Left renal cortex interstitium (tissue), 4 donors: ENCODE results near the gene TMEM140. TPM values are rescaled to one million over a fixed set of nuclear protein-coding genes. Genes with fewer than 3 reads are reported as not detected.
"Not testable (repeated sequence)": the region's sequence is repeated elsewhere in the genome, so short reads cannot be mapped to it uniquely, and the experiment has no call there.

ENCODE experiments used
- DNase-seq, 4 donors: peaks; one replicate each; pipeline ENCODE4 v3.0.0-alpha.2; 2013; ENCODE audit warnings: low read depth in 4 of 4, low spot score in 2 of 4, missing footprints in 1 of 4
- polyA plus RNA-seq, 4 donors: library from polyadenylated mRNA; unstranded; fragments of 120-200 nt; gene quantifications; one replicate each; pipeline ENCODE4 v1.2.1, GENCODE V29; 2013; ENCODE audit not compliant: insufficient read length in 4 of 4

TMEM140 gene
- polyA plus RNA-seq, 4 donors = 22.6 to 31.2 (median 26.0) TPM

- DNase-seq = peak in 1 of 4 donors; percentile 24
Observed at GRCh38 chr7:135171581-135172291, 23.9 kb downstream of the TMEM140 start.

GRCh38 chr7:135173916-135174315 is 26.0 kb downstream of the TMEM140 start:
- not testable (repeated sequence) for DNase-seq

- no peak for DNase-seq
Observed at GRCh38 chr7:135174941-135175340, 27.1 kb downstream of the TMEM140 start.

- DNase-seq = no peak
Observed at GRCh38 chr7:135175931-135176330, 28.1 kb downstream of the TMEM140 start.

GRCh38 chr7:135177028-135177696 is 29.3 kb downstream of the TMEM140 start:
- no peak for DNase-seq

- DNase-seq = no peak
Observed at GRCh38 chr7:135178364-135178763, 30.5 kb downstream of the TMEM140 start.

- DNase-seq = no peak
Observed at GRCh38 chr7:135179321-135179925, 31.6 kb downstream of the TMEM140 start.

- no peak for DNase-seq
Observed at GRCh38 chr7:135180122-135180521, 32.2 kb downstream of the TMEM140 start.

GRCh38 chr7:135181261-135181928 is 33.5 kb downstream of the TMEM140 start:
- DNase-seq = no peak

- DNase-seq = no peak
Observed at GRCh38 chr7:135181929-135182678, 34.2 kb downstream of the TMEM140 start.

- no peak for DNase-seq
Observed at GRCh38 chr7:135183478-135183877, 35.6 kb downstream of the TMEM140 start.

- DNase-seq = no peak
Observed at GRCh38 chr7:135184254-135184841, 36.5 kb downstream of the TMEM140 start.

GRCh38 chr7:135185471-135186260 is 37.8 kb downstream of the TMEM140 start:
- no peak for DNase-seq

GRCh38 chr7:135186261-135186540 is 38.3 kb downstream of the TMEM140 start:
- DNase-seq = no peak

GRCh38 chr7:135186841-135187253 is 39.0 kb downstream of the TMEM140 start:
- DNase-seq = no peak

- no peak for DNase-seq
Observed at GRCh38 chr7:135188298-135188984, 40.6 kb downstream of the TMEM140 start.

GRCh38 chr7:135189221-135189662 is 41.4 kb downstream of the TMEM140 start:
- no peak for DNase-seq

- DNase-seq = no peak
Observed at GRCh38 chr7:135189961-135190360, 42.1 kb downstream of the TMEM140 start.

- no peak for DNase-seq
Observed at GRCh38 chr7:135190703-135191102, 42.8 kb downstream of the TMEM140 start.
